ENCODE results near the gene CDKL5.

GRCh38 chrX:18591834-18592233, 166.4 kb downstream of the CDKL5 start:
- TF ChIP-seq POLR2AphosphoS5 (IDR thresholded peaks at IDR 0.05; ENCODE audit: low read depth) (no peak), CTCF (IDR thresholded peaks at IDR 0.05; ENCODE audit: insufficient read depth, low read length) (no peak), REST (IDR thresholded peaks at IDR 0.05; ENCODE audit: insufficient replicate concordance, low read depth) (no peak)
